GM19397 (cell line): Measurements from ENCODE around the gene GADL1.

Source experiments
- ATAC-seq: cut with Tn5 transposase; IDR thresholded peaks from one replicate; pipeline ENCODE4 v1.9.1; 2021; ENCODE audit warnings: mild to moderate bottlenecking, moderate library complexity; ENCODE audit not compliant: unreplicated experiment

Gene GADL1

GRCh38 chr3:30813734-30814133 lies 80.7 kb downstream of the GADL1 start:
- no peak for ATAC-seq

DNA sequence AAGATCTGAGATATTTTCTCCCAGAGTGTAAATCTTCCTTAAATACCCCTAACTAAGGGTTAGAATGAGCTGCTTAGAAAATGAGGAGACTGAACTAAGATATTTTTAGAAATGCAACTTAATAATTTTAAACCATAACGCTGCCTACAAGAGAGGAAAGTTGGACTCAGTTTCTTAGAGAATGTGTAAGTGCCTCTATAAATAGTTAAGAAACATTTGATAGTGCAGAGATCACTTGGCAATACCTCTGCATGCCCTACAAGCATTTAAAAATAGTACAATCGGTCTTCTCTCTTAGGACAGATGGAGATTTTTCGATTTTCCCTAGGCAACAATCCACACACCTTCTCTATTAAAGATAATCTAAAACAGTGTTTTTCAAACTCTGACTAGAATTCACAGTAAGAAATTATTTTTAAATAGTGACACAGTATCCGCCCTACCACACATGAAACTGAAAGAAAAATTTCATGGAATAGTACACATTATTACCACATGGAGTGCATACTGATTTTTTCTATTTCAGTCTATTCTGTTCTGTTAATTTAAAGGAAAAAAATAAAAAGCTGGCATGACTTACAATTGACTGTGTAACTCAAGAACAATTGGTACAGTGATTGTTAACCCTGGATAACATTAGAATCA lies 83.2 kb downstream of the GADL1 start:
- no peak for ATAC-seq

DNA sequence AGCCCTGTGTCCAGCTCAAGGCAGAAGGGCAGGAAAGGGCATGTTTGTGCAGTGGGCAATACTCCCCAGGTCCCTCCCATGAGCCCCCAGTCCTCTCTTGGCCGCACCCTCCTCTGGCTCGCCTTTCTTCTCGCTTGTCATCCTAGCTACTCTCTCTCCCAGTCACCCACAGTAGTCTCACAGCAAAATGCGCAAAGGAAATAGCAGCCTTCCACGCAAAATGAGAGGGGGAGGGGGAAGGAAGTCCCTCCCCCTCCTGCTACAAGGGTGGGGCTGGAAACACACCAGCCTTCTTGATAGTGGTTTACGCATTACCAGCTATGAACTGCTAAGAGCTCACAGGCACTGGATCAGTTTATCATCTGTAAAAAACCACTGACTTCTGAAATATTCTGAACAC lies 83.8 kb downstream of the GADL1 start:
- no peak for ATAC-seq

DNA sequence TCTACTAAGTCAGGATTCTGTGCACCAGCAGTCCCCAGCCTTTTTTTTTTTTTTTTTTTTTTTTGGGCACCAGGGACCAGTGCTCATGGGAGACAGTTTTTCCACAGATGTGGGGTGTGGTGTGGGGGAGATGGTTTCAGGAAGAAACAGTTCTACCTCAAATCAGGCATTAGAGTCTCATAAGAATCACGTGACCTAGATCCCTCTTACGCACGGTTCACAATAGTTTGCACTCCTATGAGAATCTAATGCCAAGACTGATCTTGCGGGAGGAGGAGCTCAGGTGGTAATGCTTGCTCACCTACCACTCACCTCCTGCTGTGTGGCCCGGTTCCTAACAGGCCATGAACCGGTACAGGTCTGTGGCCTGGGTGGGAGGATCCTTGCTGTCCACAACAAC lies 88.8 kb downstream of the GADL1 start:
- ATAC-seq = no peak

- ATAC-seq = no peak
Observed at GRCh38 chr3:30804984-30805383, 89.5 kb downstream of the GADL1 start.

DNA sequence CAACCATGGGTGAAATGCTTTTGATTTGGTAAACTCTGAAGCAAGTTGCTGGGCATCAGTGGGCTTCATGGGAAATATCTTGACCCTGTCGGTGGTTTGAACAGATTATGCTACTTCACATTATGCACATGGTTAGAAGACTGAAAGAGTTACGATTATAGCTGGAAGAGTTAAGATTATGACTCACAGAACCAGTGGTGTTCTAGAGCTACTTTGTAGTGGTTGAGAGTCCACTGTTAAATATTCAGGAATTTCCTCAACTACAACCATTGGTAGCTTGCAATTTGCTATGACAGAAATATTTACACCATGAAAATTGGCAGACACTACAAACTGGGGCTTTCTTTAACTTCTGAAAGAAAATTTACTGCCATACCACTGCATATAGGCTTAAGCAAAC lies 99.3 kb downstream of the GADL1 start:
- ATAC-seq = no peak

DNA sequence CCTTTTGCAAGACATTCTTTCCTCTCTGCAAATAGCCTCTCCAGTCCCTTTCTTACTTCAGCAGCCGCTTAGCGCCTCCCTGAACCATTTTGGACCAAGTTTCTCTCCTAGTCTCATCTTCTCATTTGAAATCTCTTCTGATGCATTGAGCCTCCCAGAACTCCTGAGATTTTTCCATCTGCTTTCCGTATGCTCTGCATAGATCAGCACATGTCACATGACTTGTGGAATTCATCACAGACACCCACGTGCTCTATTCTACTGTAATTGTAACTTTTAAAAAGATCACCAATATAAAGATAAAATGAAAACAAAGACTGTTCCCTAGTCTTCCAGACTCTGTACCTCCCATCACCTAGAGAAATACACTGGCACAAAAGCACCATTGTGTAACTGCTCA lies 100.7 kb downstream of the GADL1 start:
- ATAC-seq = no peak

- no peak for ATAC-seq
Observed at GRCh38 chr3:30790150-30790549, 104.3 kb downstream of the GADL1 start.

DNA sequence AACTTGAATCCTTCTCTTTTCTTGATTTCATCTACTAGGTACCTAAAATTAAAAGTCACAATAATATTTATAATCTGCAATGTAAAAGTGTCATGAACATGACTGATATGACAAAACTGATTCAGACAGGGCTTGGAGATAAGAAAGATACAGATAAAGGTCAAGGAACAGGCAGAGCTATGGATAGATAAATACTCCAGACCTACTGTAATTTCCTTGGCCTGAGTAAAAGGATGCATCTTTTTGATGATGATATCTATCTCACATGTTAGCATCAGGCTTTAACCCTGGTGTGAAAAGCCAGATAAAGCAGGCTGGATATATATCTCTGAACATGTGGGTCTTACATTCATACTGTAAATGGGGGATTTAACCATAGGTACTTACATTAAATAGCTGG lies 108.1 kb downstream of the GADL1 start:
- no peak for ATAC-seq

GRCh38 chr3:30779686-30780287 lies 114.7 kb downstream of the GADL1 start:
- ATAC-seq = no peak

- ATAC-seq = no peak
Observed at GRCh38 chr3:30778933-30779332, 115.5 kb downstream of the GADL1 start.

DNA sequence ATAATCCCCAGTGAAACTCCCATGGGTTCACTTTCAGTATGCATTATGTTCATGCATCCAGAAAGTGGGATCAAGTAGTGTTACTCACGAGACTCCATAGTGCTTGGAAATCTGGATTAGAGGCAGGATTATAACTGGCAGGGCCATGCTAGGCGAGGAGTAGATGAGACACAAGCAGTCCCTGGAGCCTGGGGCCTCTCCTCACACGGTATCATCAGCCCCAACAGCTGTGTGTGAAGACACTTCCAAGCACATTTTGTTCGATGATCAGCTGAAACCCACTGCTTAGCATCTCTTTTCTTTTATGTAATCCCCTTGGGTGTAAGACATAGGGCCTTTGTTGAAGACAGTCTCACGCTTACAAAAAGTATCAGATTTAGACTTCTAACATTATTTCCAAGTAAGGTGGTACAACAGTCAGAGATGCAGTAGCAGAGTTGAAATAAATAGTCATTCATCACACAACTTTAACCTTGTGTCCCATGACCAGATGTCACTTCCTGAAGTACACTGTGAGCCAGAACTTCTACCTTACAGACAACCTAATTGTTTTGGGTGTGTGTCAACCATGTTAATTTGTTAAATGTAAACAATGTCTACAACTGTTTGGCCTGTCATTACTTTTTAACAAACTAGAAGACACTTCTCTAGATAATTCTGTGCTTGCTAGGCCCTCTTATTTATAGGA lies 116.9 kb downstream of the GADL1 start:
- ATAC-seq = no peak

DNA sequence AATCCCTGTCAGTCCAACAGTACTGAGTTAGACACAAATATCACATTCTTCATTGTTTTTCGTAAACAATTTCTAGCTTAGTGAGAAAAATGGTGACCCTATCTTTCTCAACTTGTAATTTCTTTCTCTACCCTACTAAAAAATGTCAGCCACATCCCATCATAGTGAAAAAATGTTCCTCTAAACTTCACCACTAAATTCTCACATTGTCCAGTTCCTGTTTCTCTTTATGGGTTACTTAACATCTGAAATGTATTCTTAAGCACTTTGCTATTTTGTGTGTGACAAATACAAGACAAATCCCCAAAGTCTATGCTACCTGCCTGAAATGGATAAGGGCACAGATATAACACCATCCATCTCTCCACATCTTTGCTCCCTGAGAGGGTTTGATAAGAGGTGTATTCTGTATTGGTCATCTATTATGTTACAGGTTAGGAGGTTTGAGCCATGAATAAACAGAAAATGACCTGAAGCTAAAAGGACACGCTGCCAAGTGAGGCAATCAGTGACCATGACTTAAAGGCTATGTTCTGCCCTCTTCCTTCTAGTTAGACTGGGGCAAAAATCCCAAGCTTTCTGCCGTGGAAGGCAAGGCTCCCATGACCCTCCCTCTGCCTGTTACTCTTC lies 118.2 kb downstream of the GADL1 start:
- no peak for ATAC-seq

DNA sequence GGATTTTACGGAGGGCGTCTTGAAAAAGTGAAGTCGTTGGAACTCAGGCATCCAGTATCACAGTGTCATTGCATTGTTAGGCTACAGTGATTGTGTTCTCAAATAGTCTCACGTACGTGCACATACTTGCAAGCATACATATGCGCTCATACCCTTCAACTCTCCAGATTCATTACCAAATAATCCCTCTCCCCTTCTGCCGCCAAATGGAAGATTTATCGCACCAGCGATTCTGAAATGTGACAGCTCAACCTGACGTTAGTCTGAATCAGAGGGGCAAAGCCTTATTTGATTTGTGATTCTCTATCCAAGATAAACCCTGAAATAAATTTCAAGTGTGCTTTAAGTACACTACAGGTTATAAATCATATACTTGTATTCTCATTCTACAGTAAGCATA lies 119.4 kb downstream of the GADL1 start:
- no peak for ATAC-seq

- ATAC-seq = no peak
Observed at GRCh38 chr3:30774062-30774461, 120.4 kb downstream of the GADL1 start.

DNA sequence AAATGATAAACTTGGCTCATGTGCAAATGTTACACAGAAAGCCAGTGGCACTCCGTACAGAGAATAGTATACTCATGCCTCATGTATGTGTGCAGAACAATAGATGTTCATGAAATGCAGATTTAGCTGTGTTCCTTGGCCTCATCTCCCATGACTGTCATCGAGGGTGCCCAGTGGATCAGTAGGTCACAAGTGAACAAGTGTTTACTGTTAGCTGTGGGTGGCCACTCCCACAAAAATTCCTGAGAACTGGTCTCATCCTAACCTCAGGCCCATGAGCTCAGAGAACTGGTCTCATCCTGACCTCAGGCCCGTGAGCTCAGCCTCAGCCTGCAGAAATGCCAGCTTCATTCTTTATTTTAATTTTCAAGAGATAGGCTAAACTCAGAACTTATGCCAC lies 124.1 kb downstream of the GADL1 start:
- ATAC-seq = no peak

GRCh38 chr3:30768703-30769550 lies 125.5 kb downstream of the GADL1 start:
- ATAC-seq = no peak

DNA sequence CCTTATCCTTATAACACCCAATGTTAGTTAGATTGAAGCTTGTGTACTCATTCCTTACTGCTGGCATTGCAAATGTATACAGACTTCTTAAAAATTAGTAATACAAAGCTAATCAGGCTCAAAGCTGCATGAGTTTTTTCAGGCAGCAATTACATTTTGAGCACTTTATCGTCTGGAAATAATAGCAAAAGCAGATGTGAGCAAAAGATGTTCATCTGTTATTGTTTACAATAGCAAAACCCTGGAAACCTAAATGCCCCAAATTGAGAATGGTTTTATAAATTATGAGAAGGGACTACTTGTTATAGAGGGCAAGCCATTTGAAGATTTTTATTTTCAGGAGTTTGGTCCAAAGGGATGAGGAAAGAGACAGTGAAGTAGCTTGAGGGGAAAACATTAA lies 126.4 kb downstream of the GADL1 start:
- no peak for ATAC-seq

GRCh38 chr3:30766522-30766921 lies 127.9 kb downstream of the GADL1 start:
- no peak for ATAC-seq

- ATAC-seq = no peak
Observed at GRCh38 chr3:30764891-30765290, 129.6 kb downstream of the GADL1 start.

DNA sequence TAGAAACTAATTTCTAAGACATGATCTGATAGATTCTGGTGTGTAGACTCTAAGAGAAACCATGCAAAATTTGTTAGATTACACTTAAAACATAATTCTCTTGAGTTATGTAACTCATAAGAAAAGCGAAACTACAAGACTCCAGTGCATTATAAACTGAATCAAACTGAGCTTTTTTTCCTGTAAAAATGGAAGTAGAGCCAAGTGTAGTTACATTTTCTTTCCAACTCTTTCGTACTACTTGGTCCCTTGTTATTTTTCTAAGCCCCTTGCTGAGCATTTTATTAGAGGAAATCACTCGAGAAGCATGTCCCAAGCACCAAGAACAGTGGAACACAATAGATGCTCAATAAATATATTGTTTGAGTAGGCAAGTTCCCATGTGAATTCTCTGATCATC lies 130.2 kb downstream of the GADL1 start:
- ATAC-seq = no peak
